H1 (cell line): ENCODE results near the gene STX18. TPM values are rescaled to one million over a fixed set of nuclear protein-coding genes. Genes with fewer than 3 reads are reported as not detected.

Source experiments
- CTCF ChIA-PET: fragments of 300-600 bp; sonication (Branson Sonifier 250); formaldehyde crosslinking; loops from one replicate; lab custom pipeline; 2021; ENCODE audit not compliant: partially characterized antibody; lab: Charles Lee
- POLR2A ChIA-PET: fragments of 300-600 bp; sonication (Branson Sonifier 250); formaldehyde crosslinking; loops from one replicate; lab custom pipeline; 2021; ENCODE audit warnings: inconsistent platforms; ENCODE audit not compliant: partially characterized antibody; lab: Charles Lee
- DNase-seq, 2 experiments: peaks; one replicate each; pipeline versions ENCODE4 v3.0.0 to v3.0.0-alpha.2; 2010 to 2022; ENCODE audit warnings: low spot score in 2 of 2, low read depth in 1 of 2, mixed read lengths in 1 of 2
- FAIRE-seq: peaks from 2 replicates; lab custom pipeline; 2011; peaks lifted over from hg19 to GRCh38; lab: Jason Lieb, UNC
- H2AFZ ChIP-seq: 2 replicates; pipeline ENCODE4 v1.8.1; 2012; ENCODE audit warnings: low read length, inconsistent platforms
- H2AK5ac ChIP-seq: 2 replicates; pipeline ENCODE4 v1.6.1; 2013; ENCODE audit warnings: low read depth, low read length
- H2BK120ac ChIP-seq: replicated peaks from 2 replicates; pipeline ENCODE3; 2013; ENCODE audit warnings: low read depth, low read length, inconsistent platforms
- H2BK12ac ChIP-seq: 2 replicates; pipeline ENCODE4 v1.6.1; 2013; ENCODE audit warnings: low read depth, low read length
- H2BK15ac ChIP-seq: 2 replicates; pipeline ENCODE4 v1.6.1; 2013; ENCODE audit warnings: low read length
- H2BK20ac ChIP-seq: 2 replicates; pipeline ENCODE4 v1.6.1; 2013; ENCODE audit warnings: low read length
- H2BK5ac ChIP-seq: 2 replicates; pipeline ENCODE4 v1.6.1; 2013; ENCODE audit warnings: low read depth, low read length
- H3K14ac ChIP-seq: 2 replicates; pipeline ENCODE4 v1.6.1; 2013; ENCODE audit warnings: inconsistent platforms; ENCODE audit not compliant: insufficient read length
- H3K18ac ChIP-seq: 2 replicates; pipeline ENCODE4 v1.6.1; 2013; ENCODE audit warnings: low read length; ENCODE audit errors: extremely low read depth
- H3K23ac ChIP-seq: 2 replicates; pipeline ENCODE4 v1.6.1; 2013; ENCODE audit warnings: inconsistent platforms; ENCODE audit not compliant: insufficient read length
- H3K23me2 ChIP-seq: 2 replicates; pipeline ENCODE4 v1.6.1; 2013; ENCODE audit warnings: low read depth, low read length
- H3K27ac ChIP-seq: 2 replicates; pipeline ENCODE4 v1.6.1; 2011; ENCODE audit warnings: low read depth, low read length, inconsistent platforms
- H3K27me3 ChIP-seq, 4 experiments: replicated peaks in 1 of 4; 1 replicate in 1 of 4; 2 replicates in 3 of 4; pipeline versions ENCODE4 v1.6.1 to v1.8.1; 2011 to 2013; ENCODE audit warnings: low read length in 3 of 4, mild to moderate bottlenecking in 3 of 4, inconsistent platforms in 2 of 4, mixed read lengths in 2 of 4, moderate library complexity in 1 of 4; ENCODE audit not compliant: control insufficient read depth in 3 of 4, insufficient read depth in 3 of 4; ENCODE audit errors: extremely low read depth in 1 of 4
- H3K36me3 ChIP-seq, 4 experiments: 2 replicates each; pipeline versions ENCODE4 v1.6.1 to v1.8.1; 2011 to 2013; ENCODE audit warnings: mild to moderate bottlenecking in 4 of 4, low read length in 3 of 4, moderate library complexity in 2 of 4, control low read depth in 1 of 4, inconsistent platforms in 1 of 4; ENCODE audit not compliant: insufficient read depth in 4 of 4, control insufficient read depth in 2 of 4
- H3K4ac ChIP-seq: replicated peaks from 2 replicates; pipeline ENCODE3; 2013; ENCODE audit warnings: low read length, low read depth, mixed read lengths, inconsistent platforms; ENCODE audit not compliant: insufficient read length
- H3K4me1 ChIP-seq, 4 experiments: replicated peaks in 1 of 4; 1 replicate in 1 of 4; 2 replicates in 3 of 4; pipeline versions ENCODE4 v1.6.1 to v1.8.1; 2011 to 2013; ENCODE audit warnings: low read length in 3 of 4, inconsistent platforms in 2 of 4, mixed read lengths in 1 of 4; ENCODE audit not compliant: insufficient read depth in 4 of 4, control insufficient read depth in 3 of 4
- H3K4me2 ChIP-seq, 2 experiments: 2 replicates each; pipeline versions ENCODE4 v1.6.1 to v1.8.1; 2011 to 2013; ENCODE audit warnings: low read depth in 2 of 2, low read length in 2 of 2, control low read depth in 1 of 2, inconsistent platforms in 1 of 2, mild to moderate bottlenecking in 1 of 2; ENCODE audit not compliant: insufficient read depth in 1 of 2
- H3K4me3 ChIP-seq, 4 experiments: fragments of 200-600, 300-600 bp in 1 of 4; sonication (generic), shearing (Covaris generic), sonication (Bioruptor Twin) in 1 of 4; 2 replicates each; pipeline versions ENCODE4 v1.5.1 to v1.8.1; 2011 to 2016; ENCODE audit warnings: low read length in 4 of 4, low read depth in 3 of 4, control low read depth in 2 of 4, inconsistent platforms in 2 of 4, mild to moderate bottlenecking in 2 of 4, mixed read lengths in 1 of 4, moderate library complexity in 1 of 4; ENCODE audit not compliant: insufficient read depth in 2 of 4; ENCODE audit errors: extremely low read depth in 1 of 4
- H3K56ac ChIP-seq: replicated peaks from 2 replicates; pipeline ENCODE3; 2013; ENCODE audit warnings: low read depth, mild to moderate bottlenecking, mixed read lengths, low read length, inconsistent platforms; ENCODE audit not compliant: insufficient read length
- H3K79me1 ChIP-seq: 2 replicates; pipeline ENCODE4 v1.6.1; 2013; ENCODE audit warnings: low read depth, low read length, control low read depth
- H3K79me2 ChIP-seq, 2 experiments: 2 replicates each; pipeline versions ENCODE4 v1.6.1 to v1.8.1; 2012 to 2013; ENCODE audit warnings: low read length in 2 of 2, mild to moderate bottlenecking in 2 of 2, inconsistent platforms in 1 of 2; ENCODE audit not compliant: insufficient read depth in 2 of 2, control insufficient read depth in 1 of 2
- H3K9ac ChIP-seq, 4 experiments: replicated peaks in 1 of 4; 1 replicate in 1 of 4; 2 replicates in 3 of 4; pipeline versions ENCODE4 v1.6.1 to v1.8.1; 2011 to 2013; ENCODE audit warnings: low read depth in 3 of 4, low read length in 3 of 4, control low read depth in 2 of 4, mild to moderate bottlenecking in 2 of 4, moderate library complexity in 2 of 4, inconsistent platforms in 1 of 4; ENCODE audit errors: extremely low read depth in 1 of 4
- H3K9me3 ChIP-seq, 2 experiments: 2 replicates each; pipeline versions ENCODE4 v1.6.1 to v1.8.1; 2012 to 2013; ENCODE audit warnings: mild to moderate bottlenecking in 2 of 2, moderate library complexity in 2 of 2, control low read depth in 1 of 2, inconsistent platforms in 1 of 2, low read depth in 1 of 2, low read length in 1 of 2, mixed read lengths in 1 of 2; ENCODE audit not compliant: insufficient read depth in 2 of 2
- H4K20me1 ChIP-seq, 2 experiments: replicated peaks in 1 of 2; 2 replicates each; pipeline versions ENCODE3 to v1.8.1; 2011 to 2013; ENCODE audit warnings: inconsistent platforms in 2 of 2, low read length in 2 of 2, mild to moderate bottlenecking in 1 of 2; ENCODE audit not compliant: insufficient read depth in 2 of 2, control insufficient read depth in 1 of 2
- H4K5ac ChIP-seq: 2 replicates; pipeline ENCODE4 v1.6.1; 2013; ENCODE audit warnings: low read length, low read depth, mixed read lengths, inconsistent platforms; ENCODE audit not compliant: insufficient read length
- H4K8ac ChIP-seq: 2 replicates; pipeline ENCODE4 v1.8.0; 2013; ENCODE audit warnings: mild to moderate bottlenecking, moderate library complexity, low read length, inconsistent platforms; ENCODE audit not compliant: insufficient read depth; ENCODE audit errors: extremely low read depth
- H4K91ac ChIP-seq: replicated peaks from 2 replicates; pipeline ENCODE3; 2013; ENCODE audit warnings: low read length, mixed read lengths, inconsistent platforms; ENCODE audit not compliant: insufficient read length
- ASH2L ChIP-seq: fragments of 200-600, 300-600 bp; sonication (generic); IDR thresholded peaks from one replicate; pipeline ENCODE4 v1.7.1; 2017; ENCODE audit warnings: low read length
- BCL11A ChIP-seq, 2 experiments: IDR thresholded peaks; one replicate each; pipeline ENCODE4 v1.6.1; 2011; ENCODE audit warnings: low read depth in 2 of 2, low read length in 2 of 2, mild to moderate bottlenecking in 2 of 2
- CHD2 ChIP-seq: IDR thresholded peaks from 2 replicates; pipeline ENCODE4 v1.6.1; 2012; ENCODE audit warnings: low read length, improper control_type of control experiment
- CREB1 ChIP-seq: IDR thresholded peaks from 2 replicates; pipeline ENCODE4 v1.6.1; 2012; ENCODE audit warnings: inconsistent platforms
- GTF2F1 ChIP-seq: IDR thresholded peaks from 2 replicates; pipeline ENCODE4 v1.6.1; 2012; ENCODE audit warnings: low read depth, low read length, improper control_type of control experiment, borderline replicate concordance
- HDAC6 ChIP-seq: IDR thresholded peaks from one replicate; pipeline ENCODE4 v1.7.1; 2012; ENCODE audit warnings: low read depth, mild to moderate bottlenecking, inconsistent platforms, low read length, moderate library complexity
- KDM5A ChIP-seq: fragments of 200-600 bp; IDR thresholded peaks from 2 replicates; pipeline ENCODE4 v1.7.1; 2012; ENCODE audit warnings: mild to moderate bottlenecking, low read length, inconsistent platforms, mixed read lengths
- NANOG ChIP-seq: IDR thresholded peaks from 2 replicates; pipeline ENCODE4 v1.6.1; 2011; ENCODE audit warnings: low read length, low read depth, mild to moderate bottlenecking, inconsistent platforms; ENCODE audit not compliant: insufficient read depth, poor library complexity, severe bottlenecking
- PHF8 ChIP-seq: fragments of 200-600 bp; sonication (generic); conservative IDR thresholded peaks from 2 replicates; pipeline ENCODE4 v1.7.1; 2012; ENCODE audit warnings: low read depth, mild to moderate bottlenecking, inconsistent platforms, low read length, moderate library complexity
- SIN3A ChIP-seq, 2 experiments: IDR thresholded peaks in 1 of 2; conservative IDR thresholded peaks in 1 of 2; 2 replicates each; pipeline ENCODE4 v1.6.1; 2011 to 2012; ENCODE audit warnings: low read length in 2 of 2, improper control_type of control experiment in 1 of 2, low read depth in 1 of 2, mild to moderate bottlenecking in 1 of 2
- TEAD4 ChIP-seq: IDR thresholded peaks from 2 replicates; pipeline ENCODE4 v1.6.1; 2012; ENCODE audit warnings: low read depth, low read length, inconsistent platforms, mixed read lengths
- WGBS, 2 experiments: shearing (Covaris generic) in 1 of 2; methylation state at CpG; one replicate each; pipeline versions ENCODE4 v1.1.6 to v1.1.7; 2013 to 2015; ENCODE audit warnings: low lambda C conversion rate in 2 of 2, mixed read lengths in 2 of 2, inconsistent platforms in 1 of 2, low coverage in 1 of 2, missing lambda C conversion rate in 1 of 2; ENCODE audit not compliant: insufficient replicate concordance in 2 of 2, insufficient coverage in 1 of 2, insufficient read length in 1 of 2; ENCODE audit errors: extremely low coverage in 1 of 2, missing lambda C conversion rate in 1 of 2; 5-methylcytosine and 5-hydroxymethylcytosine counted together
- polyA plus RNA-seq, 7 experiments: library from polyadenylated mRNA; depleted of rRNA in 3 of 7; stranded (reverse) in 5 of 7; unstranded in 2 of 7; fragments of >200 nt in 5 of 7; fragments of 200-250 nt in 2 of 7; gene quantifications; 1 replicate in 5 of 7; 2 replicates in 1 of 7; 4 replicates in 1 of 7; pipeline versions ENCODE4 v1.2.1 to v1.2.3, GENCODE V29; 2011 to 2013; ENCODE audit warnings: missing spikeins in 2 of 7, mixed read lengths in 2 of 7
- total RNA-seq: library from RNA; stranded (reverse); fragmentation: NEBNext Ultra II Directional; extraction: Animal tissue kit (Norgen Biotek cat#: 25700); gene quantifications from 2 replicates; pipeline ENCODE4 v1.2.1, GENCODE V29; 2021
- TF ChIP-seq, protein P1 (sequence below): IDR thresholded peaks from 2 replicates; pipeline ENCODE4 v1.6.1; 2012; ENCODE audit warnings: inconsistent platforms

The STX18 gene
- total and polyA plus RNA-seq, 2 of the 8 experiments (the other 6 are each of a cell fraction or from before 2014, with no cell fraction given), result 14.6 to 18.3 TPM

DNA sequence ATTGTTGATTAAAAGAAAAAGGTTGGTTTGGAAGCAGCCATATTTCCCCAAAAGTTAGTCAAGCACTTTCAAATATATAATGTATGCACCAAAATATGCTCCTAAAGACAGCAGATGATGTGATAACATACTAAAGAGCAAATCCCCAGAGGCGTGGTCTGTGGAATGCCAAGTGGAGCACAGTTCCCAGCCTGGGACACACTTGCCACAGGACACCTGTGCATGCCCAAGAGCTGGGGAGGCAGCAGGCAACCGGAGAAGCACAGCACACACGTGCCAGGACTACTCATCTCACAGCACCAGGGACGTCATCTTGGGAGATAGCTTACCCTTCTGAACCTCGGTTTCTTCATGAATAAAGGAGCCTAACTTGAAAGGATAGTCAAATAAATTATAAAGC, 12.5 kb downstream of the STX18 start:
- H3K4ac ChIP-seq, result no peak overlapping the region
- no peak for TF ChIP-seq GTF2F1
- no peak for TF ChIP-seq ASH2L
- no peak for TF ChIP-seq BCL11A (IDR thresholded peaks at IDR 0.05; ENCODE audit: low read depth in 2 of 2, low read length in 2 of 2)
- TF ChIP-seq KDM5A, result no peak
- no peak for TF ChIP-seq CHD2
- TF ChIP-seq PHF8, result no peak
- TF ChIP-seq HDAC6, result no peak
- TF ChIP-seq CREB1, result no peak
- TF ChIP-seq, protein P1, sequence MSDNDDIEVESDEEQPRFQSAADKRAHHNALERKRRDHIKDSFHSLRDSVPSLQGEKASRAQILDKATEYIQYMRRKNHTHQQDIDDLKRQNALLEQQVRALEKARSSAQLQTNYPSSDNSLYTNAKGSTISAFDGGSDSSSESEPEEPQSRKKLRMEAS, result no peak
- TF ChIP-seq SIN3A (conservative IDR thresholded peaks at IDR 0.05 in 1 of 2, IDR thresholded peaks at IDR 0.05 in 1 of 2; ENCODE audit: low read depth in 1 of 2, low read length in 2 of 2), result no peak
- no peak for TF ChIP-seq TEAD4
- TF ChIP-seq NANOG, result no peak

More for the DNA sequence above, 12.5 kb downstream of the STX18 start:
- Histone ChIP-seq H3K23me2 (no peaks in the 10 kb centered on the region), H3K27ac (no peak overlapping the region), H3K9me3 (no peaks in the 10 kb centered on the region), H3K4me3 (no peak overlapping the region), H2BK15ac (no peak overlapping the region), H2BK12ac (no peak overlapping the region), H2AFZ (no peak overlapping the region), H2BK5ac (no peak overlapping the region), H2BK20ac (no peak overlapping the region), H3K4me1 (no peaks in the 10 kb centered on the region), H3K23ac (no peak overlapping the region), H4K91ac (no peak overlapping the region), H4K5ac (no peak overlapping the region), H2BK120ac (no peak overlapping the region), H3K79me2 (0 out of 4 replicates have a peak, but pooled peaks cover 0 to 2% of the 10 kb centered on the region in 2 experiments), H4K20me1 (peaks cover 2 to 3% of the 10 kb centered on the region in 2 experiments), H4K8ac (no peak overlapping the region), H3K36me3 (no peaks in the 10 kb centered on the region; a peak in 1 of 8 replicates), H3K79me1 (peaks cover 2% of the 10 kb centered on the region), H2AK5ac (no peak overlapping the region), H3K14ac (no peak overlapping the region), H3K9ac (no peak overlapping the region), H3K27me3 (no peaks in the 10 kb centered on the region), H3K4me2 (no peak overlapping the region), H3K18ac (no peak overlapping the region), H3K56ac (no peak overlapping the region)
- FAIRE-seq, result no peak
- no peak for DNase-seq
- WGBS, 2 experiments, result 90% methylated on average over 5 of the region's 5 CpGs; no CpG with 5 or more reads in 1 of the 2 experiments
- POLR2A ChIA-PET, result interaction anchor here (5.3 kb wide), 1 partner anchor 13 kb away, joined by 17 read pairs; the partner anchor contains the start of gene STX18
- CTCF ChIA-PET, result interaction anchor here (0.8 to 1.8 kb wide), 2 partner anchors 11 to 278 kb away, joined by 4 to 14 read pairs; no protein-coding TSS in a partner anchor
